BLaER1 treated with 17β-estradiol and CSF1 and Interleukin-3, amounts not matched to agents 10 nM and 100 nM (cell line): Measurements from ENCODE around the gene HS1BP3.

Experiments
- H3K27ac ChIP-seq, 11 experiments: shearing (Covaris generic); formaldehyde crosslinking; 2 replicates each; pipeline ENCODE4 v1.8.1; 2022
- H3K27me3 ChIP-seq, 11 experiments: shearing (Covaris generic); formaldehyde crosslinking; 2 replicates each; pipeline ENCODE4 v1.8.1; 2022
- H3K36me3 ChIP-seq, 11 experiments: shearing (Covaris generic); formaldehyde crosslinking; 2 replicates each; pipeline ENCODE4 v1.8.1; 2022
- H3K4me1 ChIP-seq, 10 experiments: shearing (Covaris generic); formaldehyde crosslinking; 2 replicates each; pipeline ENCODE4 v1.8.1; 2022
- H3K4me2 ChIP-seq, 11 experiments: shearing (Covaris generic); formaldehyde crosslinking; 2 replicates each; pipeline ENCODE4 v1.8.1; 2022
- H3K4me3 ChIP-seq, 10 experiments: shearing (Covaris generic); formaldehyde crosslinking; 2 replicates each; pipeline ENCODE4 v1.8.1; 2022
- H3K9ac ChIP-seq, 11 experiments: shearing (Covaris generic); formaldehyde crosslinking; 2 replicates each; pipeline ENCODE4 v1.8.1; 2022
- H3K9me3 ChIP-seq, 11 experiments: shearing (Covaris generic); formaldehyde crosslinking; replicated peaks in 1 of 11; 2 replicates each; pipeline ENCODE4 v1.8.1; 2022
- H4K20me1 ChIP-seq, 11 experiments: shearing (Covaris generic); formaldehyde crosslinking; 2 replicates each; pipeline ENCODE4 v1.8.1; 2022
- Cebpa-rat ChIP-seq, 11 experiments: shearing (Covaris generic); IDR thresholded peaks; 2 replicates each; pipeline ENCODE4 v1.8.1; 2022

HS1BP3 gene

DNA sequence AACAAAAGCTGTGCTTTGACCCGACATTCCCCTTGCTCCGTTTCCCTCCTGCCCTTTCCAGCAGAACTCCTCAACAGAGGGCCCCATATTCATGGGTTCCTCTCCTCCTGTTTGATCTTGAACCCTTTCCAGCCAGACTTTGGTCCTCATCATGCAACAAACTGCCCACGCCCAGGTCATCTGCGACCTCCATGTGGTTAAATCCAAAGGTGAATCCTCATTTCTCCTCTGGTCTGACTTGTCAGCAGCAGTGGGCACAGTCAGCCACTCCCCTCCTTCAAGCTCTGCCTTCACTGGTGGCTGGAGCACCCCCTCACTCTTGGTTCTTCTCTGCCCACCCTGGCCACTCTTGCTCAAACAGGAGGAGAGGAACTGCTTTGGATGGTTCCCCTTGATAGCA, 2.7 kb downstream of the HS1BP3 start:
- Histone ChIP-seq H3K4me2 (peak overlapping the region; percentile 85 to 99 (median 89)), H4K20me1 (peaks cover 0 to 72% (median 21%) of the 10 kb centered on the region in 11 experiments; a peak in 15 of 22 replicates), H3K9ac (peak overlapping the region in 5 of 11 experiments; percentile 9 to 47 (median 30); a peak in 7 of 22 replicates), H3K4me1 (peaks cover 35 to 62% (median 52%) of the 10 kb centered on the region in 10 experiments), H3K27ac (peak overlapping the region in 3 of 11 experiments; percentile 28 to 51 (median 51); a peak in 4 of 22 replicates), H3K27me3 (no peaks in the 10 kb centered on the region), H3K4me3 (peak overlapping the region in 3 of 10 experiments; percentile 5 to 44 (median 32); a peak in 5 of 20 replicates), H3K36me3 (peaks cover 0 to 43% (median 15%) of the 10 kb centered on the region in 11 experiments; a peak in 12 of 22 replicates), H3K9me3 (no peaks in the 10 kb centered on the region)
- no peak for TF ChIP-seq Cebpa-rat (IDR thresholded peaks at IDR 0.05)

DNA sequence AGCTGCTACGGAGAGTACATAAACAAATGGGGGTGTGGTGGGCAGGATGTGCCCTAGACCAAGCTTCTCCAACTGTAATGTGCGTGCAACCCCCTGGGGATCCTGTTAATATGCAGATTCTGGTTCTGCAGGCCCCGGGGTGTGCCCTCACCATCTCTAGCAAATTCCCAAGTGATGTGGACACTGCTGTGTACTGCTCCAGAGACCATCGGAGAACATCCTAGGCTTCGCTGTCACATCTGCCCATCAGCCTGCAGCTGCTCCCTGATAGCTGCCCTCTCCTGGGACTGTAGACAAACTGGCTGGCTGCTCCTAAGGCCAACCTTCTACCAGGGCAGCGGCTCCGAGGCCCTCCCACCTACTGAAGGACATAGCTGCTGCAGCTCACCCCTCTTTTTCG, 3.2 kb downstream of the HS1BP3 start:
- peak overlapping the region; percentile 85 to 99 (median 89) for H3K4me2 ChIP-seq
- H3K4me3 ChIP-seq, result peak overlapping the region in 3 of 10 experiments; percentile 3 to 44 (median 32); a peak in 4 of 20 replicates
- H3K36me3 ChIP-seq, result peaks cover 0 to 48% (median 15%) of the 10 kb centered on the region in 11 experiments; a peak in 12 of 22 replicates
- no peak for TF ChIP-seq Cebpa-rat (IDR thresholded peaks at IDR 0.05)
- H3K27me3 ChIP-seq, result no peaks in the 10 kb centered on the region
- peaks cover 39 to 62% (median 52%) of the 10 kb centered on the region in 10 experiments for H3K4me1 ChIP-seq
- H3K9ac ChIP-seq, result peak overlapping the region in 5 of 11 experiments; percentile 11 to 47 (median 30); a peak in 8 of 22 replicates
- H3K27ac ChIP-seq, result peak overlapping the region in 7 of 11 experiments; percentile 3 to 60 (median 28); a peak in 9 of 22 replicates
- H3K9me3 ChIP-seq, result no peaks in the 10 kb centered on the region
- peaks cover 0 to 76% (median 25%) of the 10 kb centered on the region in 11 experiments; a peak in 15 of 22 replicates for H4K20me1 ChIP-seq

DNA sequence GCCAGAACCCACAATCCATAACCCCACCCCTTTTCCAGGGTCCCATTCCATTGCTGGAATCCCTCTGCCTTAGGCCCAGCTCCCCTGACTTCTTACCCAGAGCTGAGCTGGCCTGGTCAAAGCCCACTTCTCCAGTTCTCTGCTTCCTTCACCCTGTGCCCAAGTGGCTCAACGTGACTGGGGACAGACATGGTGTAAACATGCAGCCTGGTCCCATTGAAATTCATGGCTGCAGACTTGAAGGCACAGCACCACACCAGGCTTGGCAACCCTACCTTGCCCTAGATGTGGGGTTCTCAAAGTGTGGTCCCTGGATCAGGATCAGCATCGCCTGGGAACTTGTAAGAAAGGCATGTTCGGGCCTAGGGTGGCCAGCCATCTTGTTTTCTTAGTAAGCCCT, 3.7 kb downstream of the HS1BP3 start:
- TF ChIP-seq Cebpa-rat (IDR thresholded peaks at IDR 0.05), result no peak
- H3K4me3 ChIP-seq, result peak overlapping the region in 2 of 10 experiments; percentile 3 to 44; a peak in 2 of 20 replicates
- no peaks in the 10 kb centered on the region for H3K27me3 ChIP-seq
- H3K9ac ChIP-seq, result peak overlapping the region in 4 of 11 experiments; percentile 11 to 29 (median 15); a peak in 3 of 22 replicates
- H3K4me2 ChIP-seq, result peak overlapping the region; percentile 85 to 99 (median 89)
- H3K9me3 ChIP-seq, result no peaks in the 10 kb centered on the region
- peaks cover 42 to 63% (median 54%) of the 10 kb centered on the region in 10 experiments for H3K4me1 ChIP-seq
- H3K36me3 ChIP-seq, result peaks cover 0 to 51% (median 15%) of the 10 kb centered on the region in 11 experiments; a peak in 12 of 22 replicates
- H3K27ac ChIP-seq, result peak overlapping the region in 7 of 11 experiments; percentile 3 to 60 (median 26); a peak in 11 of 22 replicates
- peaks cover under 1 to 82% (median 27%) of the 10 kb centered on the region in 11 experiments; a peak in 17 of 22 replicates for H4K20me1 ChIP-seq

DNA sequence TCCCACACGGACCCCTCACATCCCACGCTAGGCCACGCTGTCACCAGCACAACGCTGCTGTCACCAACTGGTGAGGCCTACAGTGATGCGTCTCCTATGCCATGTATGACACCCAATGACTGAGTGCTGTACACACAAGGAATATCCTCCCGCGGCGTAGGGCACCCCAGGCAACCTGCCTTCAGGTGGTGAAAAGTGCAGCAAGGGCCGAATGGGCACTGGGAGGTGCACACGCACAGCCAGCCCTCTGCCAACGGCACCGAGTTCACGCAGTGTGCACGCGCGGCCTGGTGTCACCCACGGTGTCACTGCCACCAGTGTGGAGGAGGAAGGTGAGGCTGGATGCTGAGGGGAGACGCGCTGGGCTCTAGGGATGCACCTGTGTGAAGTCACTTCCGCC, 4.5 kb downstream of the HS1BP3 start:
- no peaks in the 10 kb centered on the region for H3K27me3 ChIP-seq
- peaks cover 8 to 89% (median 35%) of the 10 kb centered on the region in 11 experiments; a peak in 17 of 22 replicates for H4K20me1 ChIP-seq
- H3K4me3 ChIP-seq, result no peak overlapping the region
- H3K9me3 ChIP-seq, result no peaks in the 10 kb centered on the region
- H3K9ac ChIP-seq, result peak overlapping the region in 2 of 11 experiments; percentile 11 to 29; a peak in 1 of 22 replicates
- peak overlapping the region in 1 of 11 experiments; percentile 18; a peak in 2 of 22 replicates for H3K27ac ChIP-seq
- H3K4me2 ChIP-seq, result peak overlapping the region in 8 of 11 experiments; percentile 88 to 99 (median 90); a peak in 14 of 22 replicates
- no peak for TF ChIP-seq Cebpa-rat (IDR thresholded peaks at IDR 0.05)
- H3K4me1 ChIP-seq, result peaks cover 39 to 67% (median 57%) of the 10 kb centered on the region in 10 experiments
- peaks cover 0 to 59% (median 15%) of the 10 kb centered on the region in 11 experiments; a peak in 12 of 22 replicates for H3K36me3 ChIP-seq

DNA sequence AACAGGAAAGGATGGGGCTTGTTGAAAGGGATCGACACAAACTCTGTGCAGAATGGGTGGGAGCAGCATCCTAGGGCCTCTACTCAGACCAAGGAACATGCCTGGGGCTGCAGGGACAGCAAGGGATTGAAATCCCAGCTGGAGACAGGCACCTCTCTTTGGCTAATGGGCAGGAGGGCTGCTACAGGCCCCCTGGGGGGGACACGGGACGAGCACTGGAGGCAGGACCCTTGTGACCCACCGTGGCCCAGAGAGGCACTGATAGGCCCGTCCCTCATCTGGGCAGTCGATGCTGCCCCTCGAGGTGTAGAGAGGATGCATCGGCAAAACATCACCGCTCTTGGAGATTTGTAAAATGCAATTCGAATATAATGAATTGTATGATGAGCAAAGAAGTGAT, 5.1 kb downstream of the HS1BP3 start:
- Histone ChIP-seq H3K27ac (no peak overlapping the region), H4K20me1 (peaks cover 13 to 96% (median 40%) of the 10 kb centered on the region in 11 experiments; a peak in 18 of 22 replicates), H3K27me3 (no peaks in the 10 kb centered on the region), H3K4me2 (peak overlapping the region in 1 of 11 experiments; percentile 89; a peak in 2 of 22 replicates), H3K9me3 (no peaks in the 10 kb centered on the region), H3K36me3 (peaks cover 0 to 65% (median 15%) of the 10 kb centered on the region in 11 experiments; a peak in 13 of 22 replicates), H3K4me3 (no peak overlapping the region), H3K9ac (peak overlapping the region in 2 of 11 experiments; percentile 10 to 12; a peak in 1 of 22 replicates), H3K4me1 (peaks cover 38 to 70% (median 61%) of the 10 kb centered on the region in 10 experiments)
- TF ChIP-seq Cebpa-rat (IDR thresholded peaks at IDR 0.05), result no peak

DNA sequence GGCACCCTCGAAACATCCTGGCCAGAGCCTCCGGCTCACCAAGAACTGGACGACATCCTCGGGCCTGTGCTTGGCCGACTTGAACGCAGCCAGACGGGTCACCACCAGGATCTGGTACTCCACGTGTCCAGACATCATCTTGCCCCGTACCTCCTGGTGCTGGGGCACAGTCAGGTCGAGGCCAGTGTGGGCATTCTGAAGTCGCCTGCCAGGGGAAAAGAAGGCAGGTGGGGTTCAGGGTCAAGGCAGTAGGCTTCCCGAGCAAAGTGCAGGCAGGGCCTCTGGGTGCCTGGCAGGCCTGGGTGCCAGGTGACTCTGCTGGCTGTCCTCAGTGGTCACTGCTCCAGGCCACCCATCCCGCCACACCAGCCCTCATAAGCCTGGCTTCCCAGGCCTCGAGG, 5.6 kb downstream of the HS1BP3 start:
- no peak for TF ChIP-seq Cebpa-rat (IDR thresholded peaks at IDR 0.05)
- H3K27me3 ChIP-seq, result no peaks in the 10 kb centered on the region
- peak overlapping the region in 1 of 11 experiments; percentile 12; a peak in 1 of 22 replicates for H3K9ac ChIP-seq
- no peak overlapping the region for H3K4me3 ChIP-seq
- no peaks in the 10 kb centered on the region for H3K9me3 ChIP-seq
- H3K27ac ChIP-seq, result no peak overlapping the region
- H4K20me1 ChIP-seq, result peaks cover 14 to 100% (median 40%) of the 10 kb centered on the region in 11 experiments; a peak in 18 of 22 replicates
- H3K36me3 ChIP-seq, result peaks cover 0 to 70% (median 19%) of the 10 kb centered on the region in 11 experiments; a peak in 15 of 22 replicates
- no peak overlapping the region for H3K4me2 ChIP-seq
- peaks cover 37 to 72% (median 62%) of the 10 kb centered on the region in 10 experiments for H3K4me1 ChIP-seq

DNA sequence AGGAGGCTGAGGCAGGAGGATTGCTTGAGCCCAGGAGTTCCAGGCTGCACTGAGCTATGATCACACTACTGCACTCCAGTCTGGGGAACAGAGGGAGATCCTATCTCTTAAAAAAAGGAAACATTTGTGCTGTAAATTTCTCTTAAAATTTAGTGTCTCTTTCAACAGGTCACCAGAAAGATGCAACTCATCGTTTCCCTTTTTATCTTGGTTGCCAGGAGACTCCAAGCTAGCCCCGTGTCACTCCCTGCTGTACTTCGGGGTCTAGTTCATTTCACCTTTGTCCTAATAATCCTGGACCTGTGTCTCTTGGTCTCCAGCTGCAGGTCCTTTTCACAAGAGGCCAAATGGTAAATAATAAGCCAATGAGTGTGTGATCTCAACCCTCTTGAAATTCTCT, 7.1 kb downstream of the HS1BP3 start:
- Histone ChIP-seq H4K20me1 (peaks cover 17 to 100% (median 36%) of the 10 kb centered on the region in 11 experiments; a peak in 17 of 22 replicates), H3K9ac (no peak overlapping the region; a peak in 1 of 22 replicates), H3K4me1 (peaks cover 23 to 62% (median 50%) of the 10 kb centered on the region in 10 experiments), H3K4me3 (no peak overlapping the region), H3K27ac (no peak overlapping the region), H3K36me3 (peaks cover 0 to 85% (median 24%) of the 10 kb centered on the region in 11 experiments; a peak in 15 of 22 replicates), H3K27me3 (no peaks in the 10 kb centered on the region), H3K4me2 (no peak overlapping the region), H3K9me3 (no peaks in the 10 kb centered on the region)
- TF ChIP-seq Cebpa-rat (IDR thresholded peaks at IDR 0.05), result no peak

DNA sequence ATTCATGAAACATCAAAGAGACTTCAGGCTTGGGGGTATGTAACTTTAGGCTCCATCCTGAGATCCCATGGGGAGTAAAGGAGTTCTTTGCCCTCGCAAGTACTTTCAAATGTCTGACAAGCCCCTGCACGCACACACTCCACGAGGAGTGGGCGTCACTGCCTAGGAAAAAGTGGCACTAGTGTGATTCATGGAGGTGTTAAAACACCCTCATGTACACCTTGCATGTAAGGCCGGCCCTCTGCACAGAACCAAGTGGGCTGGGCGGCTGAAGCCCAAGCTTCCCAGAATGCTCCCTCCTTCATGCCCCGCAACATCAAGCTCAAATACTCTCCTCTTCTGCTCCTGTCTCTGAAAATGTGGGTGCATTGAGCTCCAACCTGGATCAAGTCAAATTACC, 7.8 kb downstream of the HS1BP3 start:
- H3K4me1 ChIP-seq, result peaks cover 15 to 62% (median 46%) of the 10 kb centered on the region in 10 experiments
- H3K9me3 ChIP-seq, result no peaks in the 10 kb centered on the region
- no peak overlapping the region for H3K27ac ChIP-seq
- no peaks in the 10 kb centered on the region for H3K27me3 ChIP-seq
- H4K20me1 ChIP-seq, result peaks cover 17 to 100% (median 29%) of the 10 kb centered on the region in 11 experiments; a peak in 18 of 22 replicates
- no peak overlapping the region for H3K4me2 ChIP-seq
- H3K9ac ChIP-seq, result no peak overlapping the region
- H3K36me3 ChIP-seq, result peaks cover 0 to 92% (median 24%) of the 10 kb centered on the region in 11 experiments; a peak in 15 of 22 replicates
- no peak for TF ChIP-seq Cebpa-rat (IDR thresholded peaks at IDR 0.05)
- H3K4me3 ChIP-seq, result no peak overlapping the region
